Right lobe of liver (tissue), 4 donors: ENCODE results near the gene MREG.

ENCODE experiments used
- CTCF ChIP-seq, 4 donors: fragments of 200-600 bp in 3 of 4; fragments of 450-650 bp in 1 of 4; IDR thresholded peaks; one replicate each; pipeline versions ENCODE4 v1.5.1 to v1.8.0; 2016 to 2022; ENCODE audit warnings: antibody characterized with exemption in 4 of 4, mild to moderate bottlenecking in 2 of 4
- POLR2A ChIP-seq: fragments of 450-650 bp; IDR thresholded peaks from one replicate; pipeline ENCODE4 v1.6.1; 2017; ENCODE audit warnings: antibody characterized with exemption, mild to moderate bottlenecking
- donor health status: DM: no; HTN: no; CAD: no.
- donor health status: DM: no; HTN: no; CAD: no.
- donor health status: DM: no; HTN: yes; CAD: no.

GRCh38 chr2:216017365-216017764 is 4.0 kb upstream of the MREG start:
- TF ChIP-seq POLR2A (no peak), CTCF (IDR thresholded peaks at IDR 0.05) (no peak)
